Suppressor macrophage (primary cell): ENCODE data around the gene ZNF213.

Experiments used
- DNase-seq, 4 experiments: peaks; one replicate each; pipeline ENCODE4 v3.0.0-alpha.2; 2020 to 2022

The ZNF213 gene

DNA sequence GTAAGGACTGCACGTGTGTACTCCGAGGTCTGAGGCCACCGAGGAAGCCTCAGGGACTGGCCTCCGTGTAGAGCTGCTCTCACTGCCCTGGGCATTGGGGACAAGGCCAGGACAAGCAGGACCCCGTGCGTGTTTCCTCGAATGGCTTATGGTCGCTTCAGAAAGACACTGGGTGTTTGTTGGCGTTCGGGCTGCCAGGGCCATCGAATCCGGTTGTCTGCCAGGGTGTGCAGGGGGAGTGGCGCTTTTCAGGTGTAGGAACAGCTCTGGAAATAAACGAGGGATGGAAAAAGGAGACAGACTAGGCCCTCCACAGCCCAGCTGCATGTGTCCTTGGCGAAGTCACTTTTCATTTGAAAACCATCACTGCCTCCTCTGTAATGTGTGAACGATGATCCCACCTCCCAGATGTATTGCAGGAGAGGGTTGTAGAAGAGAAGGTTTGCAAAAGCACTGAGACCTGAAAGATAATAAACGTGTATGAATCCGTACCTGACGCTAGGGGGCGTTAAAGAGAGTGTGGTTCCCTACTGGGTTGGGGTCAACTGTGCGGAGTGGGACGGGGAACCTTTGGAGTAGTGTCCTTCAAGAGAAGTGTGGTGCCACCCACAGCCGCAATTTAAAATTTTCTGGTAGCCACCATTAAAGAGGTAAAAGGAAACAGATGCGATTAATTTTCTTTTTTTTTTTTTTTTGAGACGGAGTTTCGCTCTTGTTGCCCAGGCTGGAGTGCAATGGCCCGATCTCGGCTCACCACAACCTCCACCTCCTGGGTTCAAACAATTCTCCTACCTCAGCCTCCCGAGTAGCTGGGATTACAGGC is 33.6 kb upstream of the ZNF213 start:
- peak; percentile 53 to 76 (median 68) for DNase-seq

DNA sequence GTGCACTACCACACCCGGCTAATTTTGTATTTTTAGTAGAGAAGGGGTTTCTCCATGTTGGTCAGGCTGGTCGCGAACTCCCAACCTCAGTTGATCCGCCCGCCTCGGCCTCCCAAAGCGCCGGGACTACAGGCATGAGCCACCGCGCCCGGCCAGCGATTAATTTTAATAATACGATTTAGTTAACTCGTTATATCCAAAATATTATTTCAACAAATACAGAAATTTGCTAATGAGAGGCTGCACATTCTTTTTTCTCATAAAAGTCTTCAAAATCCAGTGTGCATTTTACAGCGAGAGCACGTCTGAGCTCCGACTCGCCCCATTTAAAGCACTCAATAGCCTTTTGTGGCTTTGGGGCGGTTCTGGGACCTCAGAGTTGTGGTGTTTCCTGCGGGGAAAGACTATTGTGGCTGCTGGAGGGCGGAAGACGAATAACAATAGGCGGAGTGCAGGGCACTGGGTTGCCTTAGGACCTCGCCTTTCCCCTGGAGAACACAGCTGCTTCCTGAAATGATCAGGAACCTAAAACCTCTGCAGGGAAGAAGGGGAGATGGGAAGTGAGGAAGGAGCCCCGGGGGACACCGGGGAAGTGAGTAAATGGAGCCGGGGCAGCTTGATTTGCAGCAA is 32.9 kb upstream of the ZNF213 start:
- DNase-seq, result peak in 3 of 4 experiments; percentile 41 to 64 (median 45)

DNA sequence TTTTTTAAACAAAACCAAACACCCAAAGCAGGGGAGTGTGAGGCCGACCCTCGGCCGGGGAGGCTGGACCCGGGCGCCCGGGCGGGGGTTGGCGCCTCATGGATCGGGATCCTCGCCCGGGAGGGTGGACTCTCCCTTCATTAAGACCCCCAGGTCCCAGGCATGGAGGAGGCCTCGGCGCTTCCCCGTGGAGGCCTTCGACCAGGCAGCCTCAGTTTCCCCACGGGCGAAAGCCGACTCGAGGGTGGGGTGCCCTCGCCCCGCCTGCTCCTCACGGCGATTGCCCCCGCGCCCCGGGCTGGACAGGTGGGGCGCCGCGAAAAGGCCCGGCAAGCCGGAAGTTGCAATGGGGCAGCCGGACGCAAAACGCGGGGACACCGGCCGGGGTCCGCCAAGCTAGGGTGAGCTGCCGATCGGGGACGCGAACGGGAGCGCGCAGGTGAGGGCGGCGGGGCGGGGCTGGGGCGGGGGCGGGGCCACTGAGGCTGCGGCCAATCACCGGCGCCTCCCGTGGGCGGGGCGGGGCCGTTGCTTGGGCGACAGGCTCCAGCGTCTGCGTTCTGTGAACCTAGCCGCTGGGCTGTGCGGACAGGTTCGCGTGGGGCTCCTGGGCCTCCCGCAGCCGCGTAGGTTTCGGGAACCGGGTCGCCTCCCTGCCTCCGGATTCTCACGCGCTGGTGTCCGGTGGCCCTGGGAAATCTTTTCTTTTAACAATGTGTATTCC is 28.5 kb upstream of the ZNF213 start:
- peak; percentile 95 to 98 (median 96) for DNase-seq

DNA sequence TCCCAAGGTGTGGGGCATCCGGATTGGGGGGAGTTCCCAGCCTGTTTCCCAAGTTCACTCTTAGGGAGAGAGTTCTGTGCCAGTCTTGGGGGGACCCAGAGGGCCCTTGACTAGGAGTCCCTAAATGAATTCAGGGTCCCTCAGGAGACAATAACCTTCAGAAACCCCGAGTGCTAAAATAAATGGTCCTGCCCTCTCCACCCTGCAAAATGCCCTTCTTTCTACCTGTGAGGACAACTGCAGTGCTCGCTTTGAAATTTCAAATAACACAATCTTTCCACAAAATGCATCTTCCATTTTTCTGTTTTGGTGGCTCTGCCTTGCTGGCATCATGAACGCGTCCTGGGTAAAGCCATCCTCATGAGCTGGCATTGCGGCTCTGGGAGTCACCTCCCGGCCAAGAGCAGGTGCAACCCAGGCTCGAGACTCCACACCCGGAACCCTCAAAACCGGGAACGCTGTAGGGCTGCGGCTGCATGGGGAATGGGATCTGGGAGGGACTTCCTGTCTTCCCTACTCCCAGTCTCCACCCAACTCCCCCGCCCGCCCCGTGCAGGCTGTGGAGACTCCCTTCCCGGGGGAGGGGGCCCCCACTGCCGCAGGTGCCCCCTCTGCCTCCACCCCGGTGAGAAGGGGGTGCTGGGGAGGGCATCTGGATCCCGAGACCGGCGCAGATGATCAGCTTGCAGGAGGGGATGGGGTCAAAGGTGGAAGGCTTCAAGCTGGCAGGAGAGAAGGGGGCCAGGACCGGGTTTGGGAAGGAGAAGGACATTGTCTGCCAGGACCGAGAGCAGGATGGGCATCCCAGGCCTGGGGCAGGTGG is 22.6 kb upstream of the ZNF213 start, which contains the start of gene ZNF205:
Gene ZNF205 (plus strand): TSS at position 529 of the 823 bp plus-strand sequence. CDS start 845 bp downstream, outside the sequence.
- DNase-seq, result peak; percentile 56 to 79 (median 68)

DNA sequence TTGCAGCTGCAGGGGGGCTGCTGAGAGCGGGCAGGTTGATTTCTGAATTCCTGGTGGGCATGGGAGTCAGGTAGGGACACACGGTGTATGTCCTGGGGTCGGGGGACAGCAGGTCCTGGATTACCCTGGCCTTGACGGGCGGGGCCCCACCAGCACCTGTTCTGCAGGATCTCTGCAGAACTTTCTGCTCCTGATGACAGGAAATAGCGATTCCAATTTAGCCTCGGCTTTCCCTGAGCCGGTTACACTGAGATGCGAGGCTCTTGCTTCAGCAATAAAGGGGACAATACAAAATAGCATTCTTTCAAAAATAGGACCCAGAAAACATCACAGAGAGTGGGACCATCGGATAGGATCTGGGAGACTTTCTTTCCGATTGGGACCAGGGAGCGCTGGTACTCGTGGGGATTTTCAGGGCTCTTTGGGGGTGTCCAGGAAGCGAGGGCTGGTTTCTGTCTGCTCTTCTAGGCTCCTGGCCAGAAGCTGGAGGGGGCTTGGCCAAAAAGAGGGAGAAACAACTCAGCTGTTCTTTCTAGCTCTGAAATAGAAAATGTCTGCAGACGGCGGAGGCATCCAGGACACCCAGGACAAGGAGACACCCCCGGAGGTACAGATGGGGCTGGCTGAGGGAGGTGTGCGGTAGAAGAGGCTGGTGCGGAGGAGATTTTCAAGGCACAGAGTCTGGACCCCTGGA is 21.8 kb upstream of the ZNF213 start:
- no peak for DNase-seq

DNA sequence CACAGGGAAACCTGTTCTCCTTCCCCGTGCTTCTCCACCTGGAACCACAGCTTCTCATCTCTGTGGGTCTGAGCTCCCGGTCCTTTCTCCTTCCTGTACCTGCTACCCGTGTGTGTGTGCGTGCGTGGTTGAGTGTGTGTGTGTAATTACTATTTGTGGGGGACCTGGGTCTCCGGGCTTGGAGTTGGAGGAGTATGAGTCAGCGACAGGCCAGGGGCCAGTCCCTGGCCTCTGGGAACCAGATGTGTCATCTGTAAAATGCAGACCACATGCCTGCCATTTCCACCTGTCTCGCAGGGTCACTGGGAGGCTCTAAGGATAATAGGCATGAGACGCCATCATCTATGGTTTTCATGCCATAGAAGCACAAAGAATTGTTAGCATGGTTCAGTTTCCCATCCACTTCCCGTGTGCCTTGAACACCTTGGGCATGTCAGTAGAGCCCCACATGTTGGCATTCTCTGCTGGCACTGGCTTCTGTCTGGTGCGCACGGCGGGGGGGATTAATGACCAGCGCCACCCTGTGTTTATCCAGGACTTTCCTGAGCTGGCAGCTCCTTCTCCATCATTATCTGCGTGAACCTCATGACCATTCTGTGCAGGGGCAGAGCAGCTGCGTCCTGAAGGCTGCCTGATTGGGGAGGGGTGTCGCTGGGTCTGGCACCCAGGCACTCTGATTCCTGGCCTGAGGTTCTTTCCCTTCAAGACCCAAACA is 20.9 kb upstream of the ZNF213 start:
- no peak for DNase-seq

DNA sequence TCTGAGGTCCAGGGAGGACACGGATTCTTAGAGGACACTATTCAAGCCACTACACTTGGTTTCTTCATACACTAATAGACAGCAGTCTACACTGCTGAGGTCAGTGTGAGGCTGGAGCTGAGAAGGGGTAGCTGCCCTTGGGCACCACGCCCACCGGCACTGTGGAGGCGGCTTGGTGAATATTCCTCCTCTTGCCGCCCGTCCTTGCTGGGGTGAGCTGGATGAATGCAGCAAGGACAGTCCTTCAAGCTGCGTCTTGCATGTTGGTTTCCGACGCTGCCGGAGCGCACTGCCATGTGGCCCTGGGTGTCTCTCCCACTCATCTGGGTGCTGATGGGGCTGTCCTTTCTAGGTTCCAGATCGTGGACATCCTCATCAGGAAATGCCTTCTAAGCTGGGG is 19.8 kb upstream of the ZNF213 start:
- no peak for DNase-seq

DNA sequence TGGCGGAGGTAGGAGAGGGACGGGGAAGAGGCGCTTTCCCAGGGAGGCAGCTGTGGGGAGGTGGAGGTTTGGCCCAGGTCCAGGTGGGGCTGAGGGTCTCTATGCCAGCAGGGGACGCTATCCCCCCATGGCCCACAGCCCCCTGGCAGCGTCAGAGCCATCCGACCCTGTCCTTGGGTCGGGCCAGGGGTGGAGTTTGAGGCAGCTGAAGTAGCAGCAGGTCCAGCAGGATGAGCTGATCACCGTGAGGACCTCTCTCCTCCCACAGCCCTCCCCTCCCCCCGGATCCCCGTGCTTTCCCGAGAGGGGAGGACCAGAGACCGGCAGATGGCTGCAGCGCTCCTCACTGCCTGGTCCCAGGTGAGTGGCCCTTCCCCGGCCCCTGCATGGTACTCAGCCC is 19.3 kb upstream of the ZNF213 start:
- no peak for DNase-seq

DNA sequence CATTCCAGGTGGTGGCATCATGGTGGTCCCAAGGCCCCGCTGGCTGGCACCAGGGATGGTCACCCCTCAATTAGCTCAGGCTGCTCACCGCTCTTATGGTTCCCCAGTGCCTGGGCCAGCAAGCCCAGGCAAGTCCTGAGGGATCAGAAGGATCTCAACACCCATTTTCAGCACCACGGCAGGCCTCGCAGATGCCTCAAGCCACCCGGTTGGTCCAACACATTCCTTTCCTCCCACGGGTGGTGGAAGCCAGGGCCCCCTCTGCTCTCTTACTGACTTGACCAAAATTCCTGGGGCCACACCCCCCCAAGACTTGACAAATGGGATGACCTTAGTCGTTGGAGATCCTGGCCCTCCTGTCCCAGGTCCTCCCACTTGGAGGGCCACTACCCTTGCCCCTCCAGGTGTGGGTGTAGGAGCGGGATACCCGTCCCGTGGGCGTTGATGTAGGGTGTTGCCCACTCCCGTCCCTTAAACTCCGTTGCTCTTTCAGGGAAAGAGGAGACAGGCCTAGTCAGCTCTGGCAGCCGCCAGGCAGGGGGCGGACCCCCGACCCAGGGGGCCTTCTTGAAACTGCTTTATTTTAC is 16.5 kb upstream of the ZNF213 start:
- DNase-seq, result no peak

DNA sequence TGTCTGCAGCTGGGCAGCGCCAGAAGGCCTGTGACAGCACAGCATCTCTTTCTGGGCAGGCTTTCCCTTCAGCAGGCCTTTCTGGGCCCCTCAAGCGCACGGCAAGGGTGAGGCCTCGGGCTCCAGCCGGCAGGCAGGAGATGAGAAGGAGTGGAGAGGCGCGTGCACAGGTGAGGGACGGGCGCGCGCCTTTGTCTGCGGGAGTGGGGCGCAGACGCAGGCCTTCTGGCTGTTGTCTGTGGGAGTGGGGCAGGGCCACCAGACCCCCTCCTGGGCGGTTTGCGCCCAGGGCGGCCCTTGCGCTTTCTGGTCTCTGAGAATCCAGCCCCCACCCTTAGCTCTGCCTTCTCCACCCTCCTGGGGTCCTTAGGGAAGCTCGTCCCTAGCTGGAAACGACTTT is 16.0 kb upstream of the ZNF213 start:
- no peak for DNase-seq

DNA sequence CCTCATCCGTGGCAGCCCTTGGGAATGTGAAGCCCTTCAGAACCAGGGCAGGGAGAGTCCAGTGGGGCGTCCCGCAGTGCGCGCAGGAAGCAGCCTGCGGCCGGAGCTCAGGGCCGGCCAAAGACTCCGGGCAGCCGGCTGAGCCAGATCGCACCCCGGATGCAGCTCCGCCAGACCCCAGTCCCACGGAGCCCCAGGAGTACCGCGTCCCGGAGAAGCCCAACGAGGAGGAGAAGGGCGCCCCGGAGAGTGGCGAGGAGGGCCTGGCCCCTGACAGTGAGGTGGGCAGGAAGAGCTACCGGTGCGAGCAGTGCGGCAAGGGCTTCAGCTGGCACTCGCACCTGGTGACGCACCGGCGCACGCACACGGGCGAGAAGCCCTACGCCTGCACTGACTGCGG is 15.5 kb upstream of the ZNF213 start:
- no peak for DNase-seq

DNA sequence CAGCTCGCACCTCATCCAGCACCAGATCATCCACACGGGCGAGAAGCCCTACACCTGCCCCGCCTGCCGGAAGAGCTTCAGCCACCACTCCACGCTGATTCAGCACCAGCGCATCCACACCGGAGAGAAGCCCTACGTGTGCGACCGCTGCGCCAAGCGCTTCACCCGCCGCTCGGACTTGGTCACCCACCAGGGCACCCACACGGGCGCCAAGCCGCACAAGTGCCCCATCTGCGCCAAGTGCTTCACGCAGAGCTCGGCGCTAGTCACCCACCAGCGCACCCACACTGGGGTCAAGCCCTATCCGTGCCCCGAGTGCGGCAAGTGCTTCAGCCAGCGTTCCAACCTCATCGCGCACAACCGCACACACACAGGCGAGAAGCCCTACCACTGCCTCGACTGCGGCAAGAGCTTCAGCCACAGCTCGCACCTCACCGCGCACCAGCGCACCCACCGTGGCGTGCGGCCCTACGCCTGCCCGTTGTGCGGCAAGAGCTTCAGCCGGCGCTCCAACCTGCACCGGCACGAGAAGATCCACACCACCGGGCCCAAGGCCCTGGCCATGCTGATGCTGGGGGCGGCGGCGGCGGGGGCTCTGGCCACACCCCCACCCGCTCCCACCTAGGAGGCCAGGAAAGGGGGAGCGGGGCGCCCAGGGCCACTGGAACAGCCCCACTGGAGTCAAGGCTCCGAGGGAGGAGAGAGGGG is 15.0 kb upstream of the ZNF213 start:
- DNase-seq, result no peak

DNA sequence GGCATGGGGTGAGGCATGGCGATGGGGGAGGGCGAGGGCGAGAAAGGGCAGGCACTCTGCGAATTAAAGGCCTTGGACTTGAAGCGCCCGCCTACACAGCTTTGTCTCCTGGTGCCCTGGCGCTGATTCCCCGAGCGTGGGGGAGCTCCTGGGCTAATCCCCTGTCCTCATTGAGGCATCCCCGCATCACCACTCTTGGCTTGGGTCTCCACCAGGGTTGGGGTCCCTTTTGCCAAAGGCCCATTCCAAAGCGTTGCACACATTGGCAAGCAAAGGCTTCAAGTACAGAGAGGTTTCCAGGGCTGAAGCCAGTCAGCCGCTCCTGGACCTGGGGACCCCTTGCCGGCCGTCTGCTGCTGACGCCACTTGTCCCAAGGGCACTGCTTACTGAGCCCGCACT is 14.4 kb upstream of the ZNF213 start:
- no peak for DNase-seq

DNA sequence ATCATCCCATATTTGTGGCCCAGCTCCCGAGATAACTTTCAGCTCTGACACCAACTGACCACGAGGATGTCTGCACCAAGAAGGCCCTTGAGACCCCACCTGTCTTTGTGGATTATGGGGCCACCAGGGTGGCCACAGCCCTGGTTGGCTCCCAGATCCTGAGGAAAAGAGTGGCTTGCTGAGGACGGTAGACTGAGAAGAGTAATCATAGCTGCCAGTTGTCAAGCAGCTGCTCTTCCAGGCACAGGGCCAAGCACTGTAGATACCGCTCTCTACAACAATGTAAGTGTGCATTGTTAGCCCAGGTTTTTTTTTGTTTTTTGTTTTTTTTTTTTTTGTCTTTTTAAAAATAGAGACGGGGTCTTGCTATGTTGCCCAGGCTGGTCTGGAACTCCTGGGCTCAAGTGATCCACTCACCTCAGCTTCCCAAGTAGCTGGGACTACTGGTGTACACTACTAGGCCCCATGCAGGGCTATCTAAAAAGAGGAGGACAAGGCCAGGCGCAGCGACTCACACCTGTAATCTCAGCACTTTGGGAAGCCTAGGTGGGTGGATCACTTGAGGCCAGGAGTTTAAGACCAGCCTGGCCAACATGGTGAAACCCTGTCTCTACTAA is 12.9 kb upstream of the ZNF213 start:
- no peak for DNase-seq

DNA sequence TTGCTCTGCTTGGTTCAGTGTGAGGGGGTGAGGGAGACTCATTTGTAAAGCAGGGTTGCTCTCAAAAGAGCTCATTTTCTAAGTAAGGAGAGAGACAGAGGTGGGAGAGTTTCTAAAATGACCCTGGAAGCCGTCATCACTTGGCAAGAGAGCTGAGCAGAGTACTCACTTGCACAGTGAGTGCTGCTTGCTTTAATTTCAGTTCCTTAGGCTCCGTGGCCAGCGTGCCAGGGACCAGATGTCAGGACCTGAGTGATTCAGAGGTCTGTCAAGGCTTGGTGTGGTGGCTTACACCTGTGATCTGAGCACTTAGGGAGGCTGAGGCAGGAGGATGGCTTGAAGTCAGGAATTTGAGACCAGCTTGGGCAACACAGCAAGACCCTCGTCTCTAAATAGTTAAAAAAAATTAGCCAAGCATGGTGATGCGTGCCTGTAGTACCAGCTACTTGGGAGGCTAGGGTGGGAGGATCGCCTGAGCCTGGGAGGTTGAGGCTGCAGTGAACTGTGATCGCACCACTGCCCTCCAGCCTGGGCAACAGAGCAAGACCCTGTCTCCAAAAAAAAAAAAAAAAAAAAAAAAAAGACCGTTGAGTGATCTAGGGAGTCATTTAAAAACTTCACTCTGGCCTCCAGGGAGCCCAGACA is 11.8 kb upstream of the ZNF213 start:
- DNase-seq, result no peak

DNA sequence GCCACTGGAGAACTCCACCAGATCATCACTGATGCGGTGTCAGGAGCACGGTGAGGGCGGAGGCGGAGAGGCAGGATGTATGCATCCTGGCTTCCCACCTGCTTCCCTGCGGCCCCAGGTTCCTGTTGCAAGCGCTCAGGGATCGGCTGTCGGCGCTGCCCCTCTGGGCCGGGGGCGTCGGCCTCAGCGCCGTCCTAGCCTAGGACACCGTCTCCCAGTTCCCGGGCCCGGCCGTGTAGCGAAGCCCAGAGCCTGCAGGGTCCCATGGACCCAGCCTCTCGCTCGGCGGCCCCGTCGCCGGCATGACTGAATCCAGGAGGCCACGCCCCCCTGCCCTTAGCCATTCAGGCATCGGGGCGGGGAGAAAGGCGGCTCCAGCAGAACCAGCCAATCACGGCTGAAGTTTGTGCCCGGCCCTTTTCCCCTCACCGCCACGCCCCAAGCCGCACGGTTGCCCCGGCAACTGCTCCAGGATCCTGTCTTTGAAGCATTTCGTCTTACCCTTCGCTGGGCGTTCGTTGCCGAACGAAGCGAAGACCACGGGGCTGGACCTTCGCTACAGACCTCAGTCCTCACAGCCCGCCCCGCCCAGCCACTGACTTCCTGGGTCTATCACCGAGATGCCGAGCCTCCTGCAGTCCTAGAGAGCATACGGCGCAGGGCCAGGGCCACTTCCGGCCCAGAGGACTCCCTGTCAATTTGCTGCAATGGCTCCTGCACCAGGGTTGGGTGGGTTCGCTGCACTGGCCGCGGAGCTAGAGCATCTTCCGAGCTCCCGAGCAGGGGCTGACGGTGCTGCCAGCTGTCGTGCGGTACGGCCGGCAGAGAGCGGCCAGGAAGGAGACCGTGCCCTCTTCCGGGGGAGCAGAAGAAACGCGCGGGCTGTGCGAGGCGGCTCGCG is 10.6 kb upstream of the ZNF213 start:
- peak; percentile 95 to 98 (median 96) for DNase-seq

DNA sequence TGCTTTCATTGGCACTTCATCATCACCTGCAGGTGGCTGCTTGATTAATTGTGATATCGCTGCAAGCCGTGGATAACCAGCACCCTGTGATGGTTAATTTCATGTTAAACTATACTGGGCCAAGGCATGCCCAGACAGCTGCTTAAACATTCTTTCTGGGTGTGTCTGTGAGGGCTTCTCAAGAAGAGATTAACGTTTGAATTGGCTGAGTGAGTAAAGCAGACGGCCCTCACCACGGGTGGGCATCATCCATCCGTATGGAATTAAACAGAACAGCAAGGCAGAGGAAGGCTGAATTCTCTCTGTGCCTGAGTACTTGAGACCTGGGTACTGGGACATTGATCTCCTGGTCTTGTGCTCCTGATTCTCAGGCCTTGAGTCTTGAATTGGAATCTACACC is 7.1 kb upstream of the ZNF213 start:
- DNase-seq, result no peak
